Omental fat pad (tissue), 4 donors: ENCODE results near the gene SETD7. TPM values are rescaled to one million over a fixed set of nuclear protein-coding genes. Genes with fewer than 3 reads are reported as not detected.

Experiments used
- ATAC-seq: fragments of 150-250 bp; one replicate; pipeline ENCODE4 v1.9.1; 2016; ENCODE audit warnings: mild to moderate bottlenecking, moderate library complexity; ENCODE audit not compliant: low FRiP score
- DNase-seq: peaks from one replicate; pipeline ENCODE4 v3.0.0-alpha.2; 2019; ENCODE audit warnings: low spot score
- CTCF ChIP-seq, 3 donors: fragments of 450-650 bp; IDR thresholded peaks; one replicate each; pipeline ENCODE4 v1.5.1; 2016 to 2017; ENCODE audit warnings: antibody characterized with exemption in 3 of 3, mild to moderate bottlenecking in 3 of 3, moderate library complexity in 2 of 3
- total RNA-seq, 4 donors: library from RNA; depleted of rRNA; stranded (reverse); fragments of >200 nt; gene quantifications; one replicate each; pipeline ENCODE4 v1.1.0, GENCODE V29; 2016

SETD7 gene
- total RNA-seq, 4 donors from 2014 or later: 71.7 to 92.7 (median 82.2) TPM

GRCh38 chr4:139587446-139587845, 31.4 kb upstream of the SETD7 start:
- DNase-seq: no peak
- no peak for ATAC-seq
- TF ChIP-seq CTCF (IDR thresholded peaks at IDR 0.05): no peak

GRCh38 chr4:139585473-139585872, 29.5 kb upstream of the SETD7 start:
- DNase-seq (no peak), ATAC-seq (peak; percentile 39)
- no peak for TF ChIP-seq CTCF (IDR thresholded peaks at IDR 0.05)

- DNase-seq (no peak), ATAC-seq (peak; percentile 78)
- no peak for TF ChIP-seq CTCF (IDR thresholded peaks at IDR 0.05)
Observed at GRCh38 chr4:139584784-139585183, 28.8 kb upstream of the SETD7 start.

- no peak for DNase-seq
- TF ChIP-seq CTCF (IDR thresholded peaks at IDR 0.05): no peak
- no peak for ATAC-seq
Observed at GRCh38 chr4:139584013-139584412, 28.0 kb upstream of the SETD7 start.

GRCh38 chr4:139582044-139582443, 26.0 kb upstream of the SETD7 start:
- TF ChIP-seq CTCF (IDR thresholded peaks at IDR 0.05): no peak
- ATAC-seq: no peak
- DNase-seq: no peak

- ATAC-seq (no peak), DNase-seq (no peak)
- TF ChIP-seq CTCF (IDR thresholded peaks at IDR 0.05): no peak
Observed at GRCh38 chr4:139581096-139581495, 25.1 kb upstream of the SETD7 start.

- DNase-seq (no peak), ATAC-seq (no peak)
- TF ChIP-seq CTCF (IDR thresholded peaks at IDR 0.05): no peak
Observed at GRCh38 chr4:139576219-139576618, 20.2 kb upstream of the SETD7 start.
